Stimulated activated CD4-positive, alpha-beta T cell treated with anti-CD3 and anti-CD28 coated beads, Interleukin-4, amount 100 ng/mL, for 4 hours (primary cell): Measurements from ENCODE around the gene CCDC63.
"Not testable (repeated sequence)": the region's sequence is repeated elsewhere in the genome, so short reads cannot be mapped to it uniquely, and the experiment has no call there.

Experiments used
- DNase-seq, 2 experiments: peaks; one replicate each; pipeline ENCODE4 v3.0.0-alpha.2; 2020

Gene CCDC63

DNA sequence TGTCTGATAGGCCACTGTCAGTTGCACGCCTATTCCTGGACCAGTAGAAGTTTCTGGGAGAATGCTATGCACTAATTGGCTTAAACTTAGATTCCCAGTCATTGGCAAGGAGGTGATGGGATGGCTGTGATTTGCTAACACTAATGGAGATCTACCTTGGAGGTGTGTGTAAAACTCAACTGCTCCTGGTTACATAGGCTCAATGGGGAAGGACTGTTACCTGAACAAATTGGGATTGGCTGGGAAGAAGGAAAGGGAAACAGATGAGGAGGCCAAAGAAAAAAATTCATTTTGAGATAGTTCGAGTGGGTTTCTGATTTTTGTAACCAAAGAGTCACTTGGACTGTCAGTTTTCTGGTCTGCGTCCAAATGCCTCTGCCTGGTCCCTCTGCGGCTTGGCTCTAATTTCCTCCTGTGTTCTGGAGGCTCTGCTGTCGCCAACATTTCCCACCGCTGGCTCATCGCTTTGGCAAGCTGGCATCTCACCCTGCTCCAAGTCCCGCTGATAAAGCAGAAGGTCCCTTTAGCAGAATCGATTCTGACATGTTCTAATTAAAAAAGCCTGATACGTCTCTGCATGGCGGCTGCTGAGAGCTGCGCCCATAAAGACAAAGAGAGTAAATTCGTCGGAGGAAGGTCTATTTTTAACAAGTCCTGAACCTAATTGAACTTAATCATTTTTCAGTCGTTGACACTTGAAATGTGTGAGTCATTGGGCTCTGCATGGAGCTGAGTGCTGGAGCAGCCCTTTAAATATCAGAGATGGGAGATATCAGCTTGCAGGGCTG, 2.0 kb upstream of the CCDC63 start:
- no peak for DNase-seq

- DNase-seq, result no peak
These were observed 1.5 kb upstream of the CCDC63 start for GRCh38 chr12:110845339-110845682.

DNA sequence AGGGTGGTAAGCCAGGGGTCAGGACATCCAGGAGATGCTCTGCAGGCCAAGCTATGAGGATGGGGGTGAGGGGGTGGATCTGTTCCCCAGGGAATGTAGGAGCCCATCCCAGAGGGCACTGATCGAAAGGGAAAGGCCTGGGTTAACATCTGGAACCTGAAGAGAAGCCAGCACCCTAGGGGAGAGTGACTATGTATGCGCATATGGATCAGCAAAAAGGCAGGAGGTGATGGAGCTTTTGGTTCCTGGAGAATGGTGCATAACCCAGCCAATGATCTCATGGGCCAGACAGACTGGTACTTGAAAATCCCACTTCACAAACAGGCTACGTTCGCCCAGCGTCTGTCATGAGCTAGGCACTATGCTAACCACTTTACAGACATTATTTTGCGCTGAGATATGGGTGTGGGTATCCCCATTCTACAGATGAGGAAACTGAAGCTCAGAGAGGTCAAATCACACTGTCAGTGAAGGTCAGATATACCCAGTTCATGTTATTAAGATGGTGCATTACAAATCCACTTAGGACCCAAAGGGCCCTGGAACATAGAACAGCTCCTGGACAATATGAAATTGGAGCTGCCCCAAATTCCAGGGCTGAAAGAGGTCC, 1.6 kb downstream of the CCDC63 start:
- no peak for DNase-seq

DNA sequence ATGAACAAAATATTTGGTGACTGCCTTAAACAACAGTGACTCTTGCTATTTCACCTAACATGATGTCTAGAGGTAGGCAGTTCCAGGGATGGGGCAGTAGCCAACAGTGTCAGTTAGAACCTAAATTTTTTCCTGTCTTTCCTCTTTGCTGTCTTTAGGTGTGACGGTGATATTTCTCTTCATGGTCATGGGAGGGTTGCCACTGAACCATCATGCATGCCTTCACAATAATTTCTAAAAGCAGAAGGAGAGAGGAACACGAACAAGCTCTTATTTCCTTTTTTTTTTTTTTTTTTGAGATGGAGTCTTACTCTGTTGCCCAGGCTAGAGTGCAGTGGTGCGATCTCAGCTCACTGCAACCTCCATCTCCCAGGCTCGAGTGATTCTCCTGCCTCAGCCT, 2.4 kb downstream of the CCDC63 start:
- DNase-seq, result no peak

DNA sequence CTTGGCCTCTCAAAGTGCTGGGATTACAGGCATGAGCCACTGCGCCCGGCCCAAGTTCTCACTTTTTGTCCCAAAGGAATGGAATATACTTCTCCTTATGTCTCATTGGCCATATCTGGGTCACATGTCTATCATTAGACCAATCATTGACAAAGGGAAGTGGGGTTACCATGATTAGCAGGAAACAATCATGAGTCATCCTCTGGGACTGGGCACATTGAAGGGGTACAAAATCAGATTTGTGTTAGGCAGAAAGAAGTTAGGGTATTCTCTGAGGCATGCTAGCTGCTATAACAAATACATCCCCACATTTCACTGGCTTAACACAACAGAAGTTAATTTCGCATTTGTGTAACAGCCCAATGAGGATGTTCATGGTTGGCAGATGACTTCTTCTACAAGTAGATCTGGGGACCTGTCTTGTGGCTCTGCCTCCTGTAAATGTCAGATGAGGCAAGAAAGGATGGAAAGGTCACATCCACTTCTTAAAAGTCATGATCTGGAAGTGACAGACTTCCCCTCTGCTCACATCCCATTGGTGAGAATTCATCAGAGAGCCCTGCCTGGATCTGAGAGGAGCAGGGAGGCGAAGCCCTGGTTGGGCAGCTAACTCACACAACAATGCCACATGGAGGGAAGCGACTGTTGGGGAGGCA, 3.1 kb downstream of the CCDC63 start:
- DNase-seq, result no peak

- no peak for DNase-seq
These were observed 4.0 kb downstream of the CCDC63 start for GRCh38 chr12:110850762-110851161.

- DNase-seq, result no peak
These were observed 7.0 kb downstream of the CCDC63 start for GRCh38 chr12:110853836-110854235.

DNA sequence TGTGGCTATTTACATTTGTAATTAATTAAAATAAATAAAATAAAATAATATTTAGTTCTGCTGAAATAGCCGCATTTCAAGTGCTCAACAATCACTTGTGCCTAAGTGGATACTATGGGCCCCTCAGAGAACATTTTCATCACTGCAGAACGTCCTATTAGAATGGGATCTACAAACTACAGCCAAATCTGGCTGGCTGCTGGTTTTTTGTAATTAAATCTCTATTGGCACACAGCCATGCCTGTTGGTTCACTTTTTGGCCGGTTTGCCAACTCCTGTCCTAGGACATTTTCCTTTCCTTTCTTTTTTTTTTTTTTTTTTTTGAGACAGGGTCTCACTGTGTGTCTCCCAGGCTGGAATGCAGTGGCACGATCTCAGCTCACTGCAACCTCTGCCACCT, 9.8 kb downstream of the CCDC63 start:
- DNase-seq, result no peak

DNA sequence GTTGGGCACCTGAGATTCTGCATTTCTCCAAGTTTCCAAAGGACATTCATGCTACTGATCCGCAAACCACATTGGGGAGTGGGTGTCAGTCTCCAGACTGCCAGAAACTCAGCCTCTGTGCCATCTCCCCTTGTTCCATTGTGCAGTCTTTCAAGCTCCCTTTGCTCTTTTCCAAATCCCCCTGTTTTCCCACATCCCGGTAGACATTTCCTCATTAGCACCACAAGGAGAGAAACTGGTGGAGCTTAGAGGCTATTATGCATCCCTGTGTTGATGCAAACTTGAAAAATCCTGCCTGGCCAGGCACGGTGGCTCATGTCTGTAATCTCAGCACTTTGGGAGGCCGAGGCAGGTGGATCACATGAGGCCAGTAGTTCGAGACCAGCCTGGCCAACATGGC, 10.7 kb downstream of the CCDC63 start:
- DNase-seq, result no peak

GRCh38 chr12:110857954-110858353, 11.2 kb downstream of the CCDC63 start:
- not testable (repeated sequence) for DNase-seq

DNA sequence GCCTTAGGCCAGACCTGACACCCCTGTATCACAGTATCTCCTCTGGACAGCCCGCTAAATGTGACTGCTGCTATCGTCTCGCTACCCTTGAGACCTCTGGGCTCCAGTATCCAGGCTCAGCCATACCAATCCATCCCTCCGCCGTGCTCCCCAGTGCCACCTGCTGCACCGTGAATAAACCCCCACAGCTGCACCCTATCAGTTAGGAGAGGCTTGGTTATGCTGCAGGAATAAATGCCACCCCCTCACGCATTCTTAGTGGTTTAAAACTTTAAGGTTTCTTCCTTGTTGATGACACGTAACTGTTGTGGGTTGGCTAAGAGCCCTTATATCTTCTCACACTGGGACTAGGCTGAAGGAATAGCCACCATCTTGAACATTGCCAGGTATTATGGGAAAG, 12.1 kb downstream of the CCDC63 start:
- DNase-seq, result no peak

DNA sequence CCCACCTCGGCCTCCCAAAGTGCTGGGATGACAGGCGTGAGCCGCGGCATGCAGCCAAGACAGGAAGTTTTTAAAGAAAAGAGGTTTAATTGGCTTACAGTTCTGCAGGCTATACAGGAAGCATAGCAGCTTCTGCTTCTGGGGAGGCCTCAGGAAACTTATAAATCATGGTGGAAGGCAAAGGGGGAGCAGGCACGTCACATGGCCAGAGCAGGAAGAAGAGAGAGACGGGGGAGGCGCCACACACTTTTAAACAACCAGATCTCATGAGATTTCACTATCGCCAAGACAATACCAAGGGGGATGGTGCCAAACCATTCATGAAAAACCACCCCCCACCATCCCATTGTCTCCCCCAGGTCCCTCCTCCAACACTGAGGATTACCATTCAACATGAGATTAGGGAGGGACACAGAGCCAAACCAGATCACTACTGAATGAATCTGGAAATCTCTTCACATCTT, 14.1 kb downstream of the CCDC63 start:
- no peak for DNase-seq

GRCh38 chr12:110861729-110862128, 14.9 kb downstream of the CCDC63 start:
- no peak for DNase-seq

DNA sequence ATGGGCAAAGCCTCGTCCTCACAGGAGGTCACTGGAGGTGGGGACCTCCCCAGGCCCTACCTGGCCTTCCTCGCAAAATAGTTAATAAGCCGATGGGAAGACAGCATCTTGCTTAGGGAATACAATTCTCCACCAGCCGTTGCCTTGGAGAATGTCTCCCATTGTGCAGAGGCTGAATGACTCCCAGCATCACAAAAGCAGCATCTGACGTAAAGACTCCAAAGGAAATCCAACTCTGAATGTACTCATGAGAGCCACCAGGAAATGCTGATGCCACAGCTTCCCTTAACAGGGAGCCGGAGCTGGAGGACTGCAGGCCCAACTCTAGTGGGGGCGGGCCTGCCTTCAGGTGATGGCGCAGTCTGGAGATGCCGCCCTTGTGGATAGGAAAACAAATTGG, 15.5 kb downstream of the CCDC63 start:
- no peak for DNase-seq

DNA sequence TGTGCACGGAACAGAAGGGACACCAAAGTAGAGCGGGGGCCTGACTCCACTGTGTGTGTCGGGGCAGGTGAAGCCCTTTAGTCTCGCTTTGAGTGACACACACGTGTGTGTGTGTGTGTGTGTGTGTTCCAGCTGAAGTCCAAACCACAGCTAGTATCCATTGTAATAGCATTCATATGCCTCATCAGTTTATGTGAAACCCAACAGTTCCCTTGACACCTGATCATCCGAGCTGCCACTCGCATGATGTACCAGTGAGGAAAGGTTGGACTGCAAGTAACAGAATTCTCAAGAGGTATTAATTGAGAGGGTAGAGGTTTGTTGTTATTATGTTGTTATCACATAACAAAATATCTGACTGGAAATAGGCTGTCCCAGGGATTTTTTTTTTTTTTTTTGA, 16.4 kb downstream of the CCDC63 start:
- DNase-seq, result no peak

GRCh38 chr12:110865521-110865920, 18.7 kb downstream of the CCDC63 start:
- no peak for DNase-seq

DNA sequence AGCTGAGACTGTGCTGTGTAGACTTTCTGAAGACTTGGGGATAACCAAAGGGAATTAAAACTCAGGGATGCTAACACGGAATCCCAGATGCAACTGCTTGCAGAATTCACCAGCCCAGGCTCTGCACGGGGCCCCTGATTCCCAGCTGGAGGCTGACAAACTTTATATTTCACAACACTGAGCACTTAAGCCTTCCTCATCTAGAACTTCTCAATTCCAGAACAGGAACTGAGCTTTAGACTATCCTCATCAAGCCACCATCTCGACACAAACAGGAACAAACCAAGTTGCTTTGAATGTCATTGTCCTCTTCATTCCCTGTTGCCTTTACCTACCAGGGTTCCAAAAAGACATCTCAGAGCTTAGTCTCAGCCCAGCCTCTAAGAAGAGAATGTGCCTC, 22.2 kb downstream of the CCDC63 start:
- DNase-seq, result no peak

DNA sequence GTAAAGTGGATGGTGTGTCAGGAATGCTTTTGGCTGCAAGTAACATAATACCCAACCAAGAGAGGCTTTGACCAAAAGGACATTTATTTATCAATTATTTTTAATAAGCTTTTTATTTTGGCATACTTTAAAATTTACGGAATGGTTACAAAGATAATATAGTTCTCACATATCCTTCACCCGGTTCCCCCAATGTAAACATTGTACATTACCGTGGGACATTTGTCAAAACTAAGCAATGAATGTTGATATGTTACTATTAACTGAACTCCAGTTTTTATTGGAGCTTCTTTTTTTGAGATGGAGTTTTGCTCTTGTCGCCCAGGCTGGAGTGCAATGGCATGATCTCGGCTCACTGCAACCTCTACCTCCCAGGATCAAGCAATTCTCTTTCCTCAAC, 23.0 kb downstream of the CCDC63 start:
- DNase-seq, result no peak

DNA sequence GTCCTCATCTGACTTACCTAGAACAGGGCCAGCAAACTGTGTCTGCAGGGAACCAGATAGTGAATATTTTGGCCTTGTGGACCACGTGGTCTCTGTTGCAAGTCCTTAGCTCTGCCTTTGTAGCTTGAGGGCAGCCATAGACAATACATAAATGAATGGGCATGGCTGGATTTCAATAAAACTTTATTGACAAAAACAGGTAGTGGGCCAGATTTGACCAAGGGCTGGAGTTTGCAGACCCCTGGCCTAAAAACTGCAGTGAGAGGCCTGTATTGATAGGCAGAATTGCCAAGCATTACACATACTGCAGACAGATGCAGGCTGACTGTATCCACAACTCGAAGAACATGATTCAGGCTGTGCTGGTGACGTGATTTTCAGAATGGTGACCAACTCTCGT, 25.3 kb downstream of the CCDC63 start:
- no peak for DNase-seq

- DNase-seq, result no peak
These were observed 27.6 kb downstream of the CCDC63 start for GRCh38 chr12:110874351-110874750.

GRCh38 chr12:110874781-110875180, 28.0 kb downstream of the CCDC63 start:
- no peak for DNase-seq

- DNase-seq, result no peak
These were observed 33.9 kb downstream of the CCDC63 start for GRCh38 chr12:110880651-110881050.

DNA sequence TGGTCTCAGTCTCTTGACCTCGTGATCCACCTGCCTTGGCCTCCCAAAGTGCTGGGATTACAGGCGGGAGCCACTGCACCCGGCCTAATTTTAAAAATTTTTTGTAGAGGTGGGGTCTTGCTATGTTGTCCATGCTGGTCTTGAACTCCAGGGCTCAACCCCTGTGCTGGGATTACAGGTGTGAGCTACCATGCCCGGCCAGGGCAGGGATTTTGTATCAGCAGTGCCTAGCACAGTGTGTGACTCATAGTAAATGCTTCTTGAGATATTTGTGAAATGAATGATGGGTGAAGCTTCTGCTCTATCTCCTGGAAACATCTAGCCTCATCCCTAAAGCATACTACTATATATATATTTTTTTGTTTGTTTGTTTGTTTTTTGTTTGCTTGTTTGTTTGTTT, 36.5 kb downstream of the CCDC63 start:
- no peak for DNase-seq

- DNase-seq, result no peak
These were observed 38.5 kb downstream of the CCDC63 start for GRCh38 chr12:110885152-110885840.
